ENCODE data around the gene SCGB3A1. TPM values are rescaled to one million over a fixed set of nuclear protein-coding genes. Genes with fewer than 3 reads are reported as not detected.

Gene SCGB3A1
- total RNA-seq, 1 donor = not detected

DNA sequence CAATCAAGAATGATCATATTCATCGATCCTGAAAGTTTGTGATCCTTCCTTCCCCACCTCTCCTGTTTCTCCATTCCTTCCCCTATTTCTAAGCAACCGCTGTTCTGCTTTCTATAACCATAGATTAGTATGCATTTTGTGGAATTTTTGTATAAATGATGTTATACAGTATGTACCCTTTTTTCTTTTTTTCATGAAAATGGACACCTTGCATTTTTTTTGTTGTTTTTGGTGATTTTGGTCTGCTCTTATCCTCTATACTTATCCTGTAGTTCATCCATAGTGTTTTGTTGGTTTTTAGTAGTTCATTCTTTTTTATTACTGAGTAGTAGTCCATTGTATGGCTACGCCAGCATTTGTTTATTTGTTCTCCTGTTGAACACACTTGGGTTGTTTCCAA lies 46.1 kb downstream of the SCGB3A1 start:
- DNase-seq (ENCODE audit: low read depth) = no peak
- TF ChIP-seq, protein P1, sequence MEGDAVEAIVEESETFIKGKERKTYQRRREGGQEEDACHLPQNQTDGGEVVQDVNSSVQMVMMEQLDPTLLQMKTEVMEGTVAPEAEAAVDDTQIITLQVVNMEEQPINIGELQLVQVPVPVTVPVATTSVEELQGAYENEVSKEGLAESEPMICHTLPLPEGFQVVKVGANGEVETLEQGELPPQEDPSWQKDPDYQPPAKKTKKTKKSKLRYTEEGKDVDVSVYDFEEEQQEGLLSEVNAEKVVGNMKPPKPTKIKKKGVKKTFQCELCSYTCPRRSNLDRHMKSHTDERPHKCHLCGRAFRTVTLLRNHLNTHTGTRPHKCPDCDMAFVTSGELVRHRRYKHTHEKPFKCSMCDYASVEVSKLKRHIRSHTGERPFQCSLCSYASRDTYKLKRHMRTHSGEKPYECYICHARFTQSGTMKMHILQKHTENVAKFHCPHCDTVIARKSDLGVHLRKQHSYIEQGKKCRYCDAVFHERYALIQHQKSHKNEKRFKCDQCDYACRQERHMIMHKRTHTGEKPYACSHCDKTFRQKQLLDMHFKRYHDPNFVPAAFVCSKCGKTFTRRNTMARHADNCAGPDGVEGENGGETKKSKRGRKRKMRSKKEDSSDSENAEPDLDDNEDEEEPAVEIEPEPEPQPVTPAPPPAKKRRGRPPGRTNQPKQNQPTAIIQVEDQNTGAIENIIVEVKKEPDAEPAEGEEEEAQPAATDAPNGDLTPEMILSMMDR (IDR thresholded peaks at IDR 0.05; ENCODE audit: insufficient read depth, low read depth, low read length) = no peak
- no peak overlapping the region for H3K4me3 ChIP-seq (ENCODE audit: low read depth, low read length)

DNA sequence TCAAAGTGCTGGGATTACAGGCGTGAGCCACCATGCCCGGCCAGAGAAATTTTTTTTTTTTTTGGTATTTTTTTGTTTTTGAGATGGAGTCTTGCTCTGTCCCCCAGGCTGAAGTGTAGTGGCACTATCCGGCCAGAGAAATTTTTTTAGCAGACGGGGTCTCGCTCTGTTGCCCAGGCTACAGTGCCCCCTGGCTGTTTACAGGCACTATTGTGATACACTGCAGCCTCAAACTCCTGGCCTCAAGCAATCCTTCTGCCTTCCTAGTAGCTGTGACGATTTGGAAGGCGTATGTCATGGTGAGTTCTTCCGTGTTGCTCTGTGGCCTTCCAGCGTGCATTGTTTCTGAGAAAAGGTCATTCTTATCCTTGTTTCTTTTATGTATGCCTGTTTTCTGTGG lies 49.6 kb downstream of the SCGB3A1 start:
- no peak for DNase-seq (ENCODE audit: low read depth)
- no peak overlapping the region for H3K4me3 ChIP-seq (ENCODE audit: low read depth, low read length)
- TF ChIP-seq, protein P1 (IDR thresholded peaks at IDR 0.05; ENCODE audit: insufficient read depth, low read depth, low read length) = no peak

Other genes with a start within 250 kb of the SCGB3A1 start
- gene GFPT2, start 238.2 kb downstream of the SCGB3A1 start, total RNA-seq = 25.4 and 28.9 TPM in 2 replicates
- gene CNOT6, start 97.1 kb downstream of the SCGB3A1 start, total RNA-seq = 8.7 and 16.4 TPM in 2 replicates
- gene FLT4, start 58.1 kb upstream of the SCGB3A1 start, total RNA-seq = under 0.01 and 0.43 TPM in 2 replicates
- not detected in 2 replicates for gene OR2Y1, start 148.6 kb upstream of the SCGB3A1 start, total RNA-seq
- gene MGAT1, start 211.3 kb upstream of the SCGB3A1 start, total RNA-seq = 98.6 and 104 TPM in 2 replicates

Data from fibroblast of villous mesenchyme (primary cell).